ENCODE results near the gene RHAG.

DNA sequence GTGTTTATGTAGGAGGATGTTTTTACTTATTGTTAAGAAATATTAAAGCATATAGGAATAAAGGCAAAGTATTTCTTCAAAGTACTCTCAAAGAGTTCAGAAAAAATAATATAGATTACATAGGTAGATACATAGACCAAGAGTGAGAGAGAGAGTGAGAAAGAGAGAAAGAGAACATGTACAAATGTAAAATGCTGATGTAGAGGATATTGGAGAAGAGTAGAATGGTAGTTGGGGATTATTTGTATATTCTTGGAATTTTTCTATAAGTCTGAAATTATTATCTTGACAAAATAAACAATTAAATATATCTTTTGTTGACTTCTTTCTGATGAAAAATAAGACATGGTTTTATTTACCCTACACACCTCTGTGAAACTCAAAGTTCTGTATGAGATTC lies 57.0 kb downstream of the RHAG start:
- TF ChIP-seq, protein P1, sequence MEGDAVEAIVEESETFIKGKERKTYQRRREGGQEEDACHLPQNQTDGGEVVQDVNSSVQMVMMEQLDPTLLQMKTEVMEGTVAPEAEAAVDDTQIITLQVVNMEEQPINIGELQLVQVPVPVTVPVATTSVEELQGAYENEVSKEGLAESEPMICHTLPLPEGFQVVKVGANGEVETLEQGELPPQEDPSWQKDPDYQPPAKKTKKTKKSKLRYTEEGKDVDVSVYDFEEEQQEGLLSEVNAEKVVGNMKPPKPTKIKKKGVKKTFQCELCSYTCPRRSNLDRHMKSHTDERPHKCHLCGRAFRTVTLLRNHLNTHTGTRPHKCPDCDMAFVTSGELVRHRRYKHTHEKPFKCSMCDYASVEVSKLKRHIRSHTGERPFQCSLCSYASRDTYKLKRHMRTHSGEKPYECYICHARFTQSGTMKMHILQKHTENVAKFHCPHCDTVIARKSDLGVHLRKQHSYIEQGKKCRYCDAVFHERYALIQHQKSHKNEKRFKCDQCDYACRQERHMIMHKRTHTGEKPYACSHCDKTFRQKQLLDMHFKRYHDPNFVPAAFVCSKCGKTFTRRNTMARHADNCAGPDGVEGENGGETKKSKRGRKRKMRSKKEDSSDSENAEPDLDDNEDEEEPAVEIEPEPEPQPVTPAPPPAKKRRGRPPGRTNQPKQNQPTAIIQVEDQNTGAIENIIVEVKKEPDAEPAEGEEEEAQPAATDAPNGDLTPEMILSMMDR (conservative IDR thresholded peaks at IDR 0.05 in 1 of 2, IDR thresholded peaks at IDR 0.05 in 1 of 2; ENCODE audit: low read depth in 1 of 2, low read length in 2 of 2), result no peak
- no peak for TF ChIP-seq EZH2 (IDR thresholded peaks at IDR 0.05; ENCODE audit: low read length, missing control alignments)

All from fibroblast of lung (primary cell).